Measurements from ENCODE around the gene TRIM44. TPM values are rescaled to one million over a fixed set of nuclear protein-coding genes. Genes with fewer than 3 reads are reported as not detected.

TRIM44 gene
- total RNA-seq, 1 donor from 2014 or later: 68.7 TPM

GRCh38 chr11:35853971-35854370 lies 191.4 kb downstream of the TRIM44 start:
- no peaks in the 10 kb centered on the region for H3K4me1 Mint-ChIP-seq (ENCODE audit: low read depth)
- no peaks in the 10 kb centered on the region for H3K9me3 Mint-ChIP-seq (ENCODE audit: low read depth)
- H3K27me3 Mint-ChIP-seq (ENCODE audit: low read depth): no peaks in the 10 kb centered on the region
- no peak for DNase-seq (ENCODE audit: low spot score)
- H3K36me3 Mint-ChIP-seq (ENCODE audit: low read depth): no peaks in the 10 kb centered on the region
- no peak for TF ChIP-seq CTCF (IDR thresholded peaks at IDR 0.05)
- no peak overlapping the region for H3K27ac Mint-ChIP-seq (ENCODE audit: unreplicated experiment)
- no peak overlapping the region for H3K4me3 Mint-ChIP-seq (ENCODE audit: unreplicated experiment)

DNA sequence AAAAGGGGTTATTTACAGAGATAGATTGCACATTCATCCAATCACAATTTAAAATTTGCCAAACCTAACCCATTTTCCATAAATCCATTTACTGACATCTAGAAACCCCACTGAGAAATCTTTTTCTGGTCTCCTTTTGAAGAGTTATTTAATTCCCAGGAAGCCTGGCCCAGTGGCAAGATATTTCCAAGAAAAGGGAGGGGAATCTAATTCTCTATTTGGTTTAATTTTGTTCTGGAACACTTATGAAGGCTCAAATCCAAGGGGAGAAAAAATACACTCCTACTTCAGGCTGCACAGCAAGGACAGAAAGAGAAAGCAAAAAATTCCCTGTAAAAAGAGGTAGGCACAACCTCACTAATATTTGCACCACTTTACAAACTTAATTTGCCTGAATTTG lies 193.1 kb downstream of the TRIM44 start:
- Mint-ChIP-seq H3K9me3 (ENCODE audit: low read depth) (peaks cover 2% of the 10 kb centered on the region), H3K4me1 (ENCODE audit: low read depth) (no peaks in the 10 kb centered on the region), H3K27me3 (ENCODE audit: low read depth) (no peaks in the 10 kb centered on the region), H3K36me3 (ENCODE audit: low read depth) (no peaks in the 10 kb centered on the region), H3K27ac (ENCODE audit: unreplicated experiment) (no peak overlapping the region), H3K4me3 (ENCODE audit: unreplicated experiment) (no peak overlapping the region)
- DNase-seq (ENCODE audit: low spot score): no peak
- TF ChIP-seq CTCF (IDR thresholded peaks at IDR 0.05): no peak

DNA sequence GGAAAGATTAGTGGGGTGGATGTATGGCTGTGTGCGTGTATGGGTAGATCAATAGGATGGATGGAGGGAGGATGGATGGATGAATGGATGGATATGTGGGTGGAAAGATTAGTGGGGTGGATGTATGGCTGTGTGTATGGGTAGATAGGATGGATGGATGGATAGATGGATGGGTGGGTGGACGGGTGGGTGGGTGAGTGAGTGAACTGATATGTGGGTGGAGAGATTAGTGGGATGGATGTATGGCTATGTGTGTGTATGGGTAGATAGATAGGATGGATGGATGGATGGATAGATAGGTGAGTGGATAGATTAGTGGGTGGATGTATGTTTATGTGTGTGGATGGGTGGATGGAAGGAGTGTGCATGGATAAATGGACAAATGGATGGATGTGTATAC lies 193.7 kb downstream of the TRIM44 start:
- no peak for DNase-seq (ENCODE audit: low spot score)
- no peak for TF ChIP-seq CTCF (IDR thresholded peaks at IDR 0.05)
- no peak overlapping the region for H3K27ac Mint-ChIP-seq (ENCODE audit: unreplicated experiment)
- no peak overlapping the region for H3K4me3 Mint-ChIP-seq (ENCODE audit: unreplicated experiment)
- H3K9me3 Mint-ChIP-seq (ENCODE audit: low read depth): peaks cover 2% of the 10 kb centered on the region
- no peaks in the 10 kb centered on the region for H3K36me3 Mint-ChIP-seq (ENCODE audit: low read depth)
- H3K4me1 Mint-ChIP-seq (ENCODE audit: low read depth): no peaks in the 10 kb centered on the region
- no peaks in the 10 kb centered on the region for H3K27me3 Mint-ChIP-seq (ENCODE audit: low read depth)

DNA sequence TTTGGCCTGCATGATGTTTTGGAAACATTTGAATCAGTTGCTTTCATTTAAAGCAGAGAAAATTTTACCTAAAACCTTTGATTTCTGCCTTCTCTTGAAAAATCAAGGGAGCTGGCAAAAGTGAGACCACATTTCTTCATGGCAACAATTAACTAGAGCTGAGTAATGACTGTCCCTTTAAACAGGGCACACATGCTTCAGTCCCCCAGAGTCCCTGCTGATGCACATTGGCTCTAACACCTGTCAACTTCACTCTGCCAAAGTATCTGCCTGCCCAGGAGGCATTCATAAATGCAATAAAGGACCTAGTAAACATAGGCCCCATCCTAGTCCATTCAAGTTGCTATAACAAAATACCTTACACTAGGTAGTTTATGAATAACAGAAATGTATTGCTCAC lies 194.2 kb downstream of the TRIM44 start:
- Mint-ChIP-seq H3K9me3 (ENCODE audit: low read depth) (peaks cover 2% of the 10 kb centered on the region), H3K36me3 (ENCODE audit: low read depth) (no peaks in the 10 kb centered on the region), H3K27me3 (ENCODE audit: low read depth) (no peaks in the 10 kb centered on the region), H3K4me3 (ENCODE audit: unreplicated experiment) (no peak overlapping the region), H3K4me1 (ENCODE audit: low read depth) (no peaks in the 10 kb centered on the region), H3K27ac (ENCODE audit: unreplicated experiment) (no peak overlapping the region)
- DNase-seq (ENCODE audit: low spot score): no peak
- no peak for TF ChIP-seq CTCF (IDR thresholded peaks at IDR 0.05)

- no peaks in the 10 kb centered on the region for H3K4me1 Mint-ChIP-seq (ENCODE audit: low read depth)
- DNase-seq (ENCODE audit: low spot score): no peak
- no peak overlapping the region for H3K4me3 Mint-ChIP-seq (ENCODE audit: unreplicated experiment)
- TF ChIP-seq CTCF (IDR thresholded peaks at IDR 0.05): no peak
- no peaks in the 10 kb centered on the region for H3K36me3 Mint-ChIP-seq (ENCODE audit: low read depth)
- no peak overlapping the region for H3K27ac Mint-ChIP-seq (ENCODE audit: unreplicated experiment)
- no peaks in the 10 kb centered on the region for H3K27me3 Mint-ChIP-seq (ENCODE audit: low read depth)
- peaks cover 2% of the 10 kb centered on the region for H3K9me3 Mint-ChIP-seq (ENCODE audit: low read depth)
These were observed 195.3 kb downstream of the TRIM44 start for GRCh38 chr11:35857922-35858321.
